Stomach smooth muscle (tissue), 2 donors: ENCODE measurements around the gene TEX54.

Source experiments
- H3K27ac ChIP-seq: one replicate; pipeline ENCODE4 v1.7.0; 2013; ENCODE audit warnings: mild to moderate bottlenecking, low read length, inconsistent platforms
- H3K27me3 ChIP-seq, 2 donors: one replicate each; pipeline ENCODE4 v1.7.0; 2013; ENCODE audit warnings: low read length in 2 of 2; ENCODE audit not compliant: insufficient read depth in 2 of 2, control insufficient read depth in 1 of 2
- H3K36me3 ChIP-seq, 2 donors: one replicate each; pipeline ENCODE4 v1.7.0; 2013; ENCODE audit warnings: low read length in 2 of 2; ENCODE audit not compliant: control insufficient read depth in 2 of 2, insufficient read depth in 2 of 2
- H3K4me1 ChIP-seq: one replicate; pipeline ENCODE4 v1.7.0; 2013; ENCODE audit warnings: low read length; ENCODE audit not compliant: control insufficient read depth, insufficient read depth
- H3K4me3 ChIP-seq, 2 donors: one replicate each; pipeline ENCODE4 v1.7.0; 2013; ENCODE audit warnings: low read length in 2 of 2
- H3K9ac ChIP-seq, 2 donors: one replicate each; pipeline ENCODE4 v1.7.0; 2013; ENCODE audit warnings: low read length in 2 of 2, mild to moderate bottlenecking in 1 of 2
- H3K9me3 ChIP-seq, 2 donors: one replicate each; pipeline ENCODE4 v1.7.0; 2013; ENCODE audit warnings: low read length in 2 of 2; ENCODE audit not compliant: control insufficient read depth in 2 of 2
- donor health status: healthy.
- donor health status: Pancreatic carcinoma.

TEX54 gene

DNA sequence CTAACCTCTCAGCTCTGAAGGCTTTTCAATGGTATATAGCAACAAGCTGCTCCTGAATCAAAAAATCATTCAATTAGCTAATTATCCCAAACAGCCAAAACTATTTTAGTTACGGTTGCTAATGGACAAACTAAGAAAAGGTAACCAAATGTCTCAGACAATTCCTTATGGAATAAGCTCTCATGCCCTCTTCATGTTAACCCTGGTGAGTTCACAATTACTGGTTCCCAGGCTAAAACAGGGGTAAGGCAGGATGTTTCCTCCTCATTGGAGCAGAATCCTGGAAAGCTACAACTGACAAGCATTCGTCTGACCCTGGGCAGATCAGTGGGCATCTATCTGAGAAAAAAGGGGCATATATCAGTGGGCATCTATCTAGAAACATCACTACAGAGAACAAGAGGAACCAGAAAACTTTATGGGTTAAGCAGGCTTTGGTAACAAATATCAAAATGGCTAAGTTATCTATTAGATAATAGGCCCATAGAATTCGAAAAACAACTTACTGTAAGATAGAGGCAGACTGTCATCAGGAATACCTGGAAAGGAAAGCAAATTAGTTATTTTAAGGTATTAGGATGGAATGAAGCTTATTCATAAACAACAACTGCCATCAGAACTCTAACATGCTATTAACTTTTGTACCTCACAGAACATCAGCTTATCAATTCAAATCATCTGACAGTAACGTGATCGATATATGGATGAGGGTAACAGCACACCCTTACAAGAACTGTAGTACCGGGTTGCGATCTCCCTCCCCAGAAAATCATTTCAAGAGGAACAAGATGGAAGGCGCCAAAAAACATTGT is 21.6 kb upstream of the TEX54 start:
- peak overlapping the region; percentile 79 to 92 for H3K9ac ChIP-seq
- H3K9me3 ChIP-seq = no peaks in the 10 kb centered on the region
- H3K36me3 ChIP-seq = peaks cover 31 to 33% of the 10 kb centered on the region in 2 donors
- H3K4me3 ChIP-seq = peak overlapping the region; percentile 89 to 99
- H3K27me3 ChIP-seq = no peaks in the 10 kb centered on the region
- peaks cover 29% of the 10 kb centered on the region for H3K4me1 ChIP-seq
- H3K27ac ChIP-seq = no peak overlapping the region

- H3K36me3 ChIP-seq = peaks cover 31 to 33% of the 10 kb centered on the region in 2 donors
- peak overlapping the region in 1 of 2 donors; percentile 99 for H3K4me3 ChIP-seq
- H3K9ac ChIP-seq = peak overlapping the region; percentile 79 to 92
- peaks cover 29% of the 10 kb centered on the region for H3K4me1 ChIP-seq
- no peak overlapping the region for H3K27ac ChIP-seq
- no peaks in the 10 kb centered on the region for H3K9me3 ChIP-seq
- no peaks in the 10 kb centered on the region for H3K27me3 ChIP-seq
These were observed 20.8 kb upstream of the TEX54 start for GRCh38 chr11:62853279-62853965.

DNA sequence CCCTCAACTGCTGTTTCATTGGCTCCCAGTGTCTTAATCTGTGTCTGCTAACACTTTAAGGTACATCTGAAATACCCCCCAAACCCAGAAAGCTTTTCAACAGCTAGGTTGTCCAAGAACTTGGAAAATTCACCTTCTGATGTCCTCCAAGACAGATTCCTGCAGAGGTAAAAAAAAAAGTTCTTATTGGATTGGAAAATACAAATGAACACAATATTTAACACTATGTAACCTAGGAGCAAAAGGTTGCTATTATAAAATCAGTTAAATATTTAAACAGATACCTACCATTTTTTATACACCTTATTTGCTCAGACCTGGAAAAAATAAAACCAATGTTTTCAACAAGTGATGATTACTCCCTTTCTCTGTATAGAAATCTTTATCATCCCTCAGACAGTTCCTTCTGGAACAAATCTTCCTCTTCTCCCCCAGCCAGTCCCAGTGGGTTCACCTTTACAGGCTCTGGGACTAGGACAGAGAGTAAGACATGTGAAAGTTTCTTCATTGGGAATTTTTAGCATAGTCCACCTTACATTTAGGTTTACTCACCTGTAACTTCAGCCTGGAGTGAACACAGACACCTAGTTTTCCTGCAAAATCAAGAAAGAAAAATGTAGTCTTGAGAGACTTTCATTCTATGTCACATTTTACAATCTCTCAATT is 20.0 kb upstream of the TEX54 start:
- Histone ChIP-seq H3K36me3 (peaks cover 31 to 33% of the 10 kb centered on the region in 2 donors), H3K9me3 (no peaks in the 10 kb centered on the region), H3K27ac (no peak overlapping the region), H3K27me3 (no peaks in the 10 kb centered on the region), H3K9ac (no peak overlapping the region), H3K4me3 (no peak overlapping the region), H3K4me1 (peaks cover 29% of the 10 kb centered on the region)

DNA sequence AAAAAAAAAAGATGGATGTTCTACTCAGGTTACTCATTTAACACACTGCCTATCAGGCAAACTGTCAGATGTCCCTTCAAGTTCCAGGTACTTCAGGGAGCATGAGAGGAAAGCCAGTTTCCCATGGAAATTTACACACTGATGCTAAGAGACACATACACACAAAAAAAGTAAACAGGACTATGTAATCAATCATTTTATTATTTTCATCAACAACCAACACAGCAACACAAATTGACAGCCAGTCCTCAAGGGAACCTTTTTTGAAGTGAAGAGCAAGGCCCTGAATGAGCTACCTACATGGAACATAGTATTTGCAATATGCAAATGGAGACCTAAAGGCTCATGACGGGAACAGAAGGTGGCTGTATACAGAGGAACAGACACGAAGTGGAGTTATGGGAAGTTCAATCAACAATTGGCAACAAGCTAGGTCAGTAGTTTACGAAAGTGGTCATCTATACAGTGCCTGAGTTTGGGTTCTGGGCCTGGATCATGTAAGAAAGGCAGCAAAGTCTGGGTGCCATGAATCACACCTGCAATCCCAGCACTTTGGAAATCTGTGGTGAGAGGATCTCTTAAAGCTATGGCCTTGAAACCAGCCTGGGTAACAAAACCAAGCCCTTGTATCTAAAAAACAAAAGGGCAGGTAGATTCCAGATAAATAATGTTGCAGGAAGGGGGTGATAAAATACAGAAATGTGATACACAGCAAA is 19.3 kb upstream of the TEX54 start:
- H3K9me3 ChIP-seq = no peaks in the 10 kb centered on the region
- H3K9ac ChIP-seq = no peak overlapping the region
- H3K27me3 ChIP-seq = no peaks in the 10 kb centered on the region
- H3K4me3 ChIP-seq = no peak overlapping the region
- H3K4me1 ChIP-seq = peaks cover 29% of the 10 kb centered on the region
- H3K36me3 ChIP-seq = peaks cover 31 to 33% of the 10 kb centered on the region in 2 donors
- H3K27ac ChIP-seq = no peak overlapping the region

GRCh38 chr11:62850911-62851806 is 18.5 kb upstream of the TEX54 start:
- no peaks in the 10 kb centered on the region for H3K9me3 ChIP-seq
- H3K27me3 ChIP-seq = no peaks in the 10 kb centered on the region
- no peak overlapping the region for H3K9ac ChIP-seq
- H3K4me1 ChIP-seq = peaks cover 24% of the 10 kb centered on the region
- H3K36me3 ChIP-seq = peaks cover 31 to 33% of the 10 kb centered on the region in 2 donors
- H3K27ac ChIP-seq = no peak overlapping the region
- no peak overlapping the region for H3K4me3 ChIP-seq

DNA sequence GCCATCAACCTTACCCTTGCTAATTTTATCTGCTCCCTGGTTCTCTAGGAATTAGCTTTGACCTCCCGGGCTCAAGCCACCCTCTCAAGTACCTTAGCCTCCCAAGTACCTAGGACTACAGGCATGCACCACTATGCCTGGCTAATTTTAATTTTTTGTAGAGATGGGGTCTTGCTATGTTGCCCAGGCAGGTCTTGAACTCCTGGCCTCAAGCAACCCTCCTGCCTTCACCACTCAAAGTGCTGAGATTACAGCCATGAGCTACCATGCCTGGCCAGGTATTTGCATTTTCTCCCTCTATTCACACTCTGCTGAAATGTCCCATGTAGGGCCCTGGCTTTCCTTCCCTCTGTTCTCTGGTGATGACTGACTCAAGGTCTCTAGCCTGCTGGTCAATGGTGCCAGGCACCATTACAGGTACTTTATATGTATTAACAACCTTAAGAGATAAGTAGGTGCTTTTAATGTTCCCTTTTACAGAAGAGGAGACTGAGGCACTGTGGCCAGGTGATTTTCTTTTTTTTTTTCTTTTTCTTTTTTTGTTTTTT is 15.2 kb upstream of the TEX54 start:
- H3K9ac ChIP-seq = no peak overlapping the region
- no peaks in the 10 kb centered on the region for H3K27me3 ChIP-seq
- no peaks in the 10 kb centered on the region for H3K9me3 ChIP-seq
- H3K36me3 ChIP-seq = peaks cover 15 to 16% of the 10 kb centered on the region in 2 donors
- H3K4me3 ChIP-seq = no peak overlapping the region
- no peaks in the 10 kb centered on the region for H3K4me1 ChIP-seq
- H3K27ac ChIP-seq = no peak overlapping the region

DNA sequence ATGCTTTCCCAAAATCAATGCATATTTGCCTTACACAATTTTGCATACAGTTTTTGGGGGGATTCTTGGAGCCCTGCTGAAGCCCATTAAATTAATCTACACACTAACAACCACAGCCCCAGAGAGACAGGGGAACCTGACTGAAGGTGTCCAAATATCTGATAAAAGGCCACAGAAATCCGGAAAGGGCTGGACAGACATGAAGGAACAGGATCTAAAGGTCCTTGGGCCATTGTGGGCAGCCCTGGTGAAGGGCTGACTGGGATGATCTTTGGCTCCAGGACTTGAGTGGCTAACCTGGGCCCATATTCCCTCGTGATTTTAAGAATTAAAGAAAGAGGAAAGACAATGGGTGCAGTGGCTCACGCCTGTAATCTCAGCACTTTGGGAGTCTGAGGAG is 13.5 kb upstream of the TEX54 start:
- H3K4me1 ChIP-seq = peaks cover 10% of the 10 kb centered on the region
- H3K9ac ChIP-seq = no peak overlapping the region
- no peak overlapping the region for H3K27ac ChIP-seq
- no peaks in the 10 kb centered on the region for H3K27me3 ChIP-seq
- no peaks in the 10 kb centered on the region for H3K36me3 ChIP-seq
- H3K4me3 ChIP-seq = no peak overlapping the region
- H3K9me3 ChIP-seq = no peaks in the 10 kb centered on the region

DNA sequence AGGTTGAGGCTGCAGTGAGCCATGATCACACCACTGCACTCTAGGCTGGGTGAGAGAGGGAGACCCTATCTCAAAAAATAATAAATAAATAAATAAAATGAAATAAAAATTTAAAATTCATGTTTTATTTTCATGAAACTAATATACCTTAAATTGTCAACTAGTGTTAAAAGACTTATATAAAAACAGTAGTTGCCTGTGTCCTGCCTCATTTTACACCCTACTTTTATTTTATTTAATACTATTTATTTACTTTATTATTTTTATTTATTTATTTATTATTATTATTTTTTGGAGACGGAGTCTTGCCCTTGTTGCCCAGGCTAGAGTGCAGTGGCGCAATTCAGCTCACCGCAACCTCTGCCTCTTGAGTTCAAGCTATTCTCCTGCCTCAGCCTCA is 11.5 kb upstream of the TEX54 start:
- Histone ChIP-seq H3K36me3 (no peaks in the 10 kb centered on the region), H3K27ac (no peak overlapping the region), H3K9me3 (no peaks in the 10 kb centered on the region), H3K27me3 (no peaks in the 10 kb centered on the region), H3K4me1 (peaks cover 17% of the 10 kb centered on the region), H3K4me3 (no peak overlapping the region), H3K9ac (no peak overlapping the region)

GRCh38 chr11:62843466-62843865 is 10.8 kb upstream of the TEX54 start:
- H3K9me3 ChIP-seq = no peaks in the 10 kb centered on the region
- H3K9ac ChIP-seq = no peak overlapping the region
- no peak overlapping the region for H3K27ac ChIP-seq
- H3K4me1 ChIP-seq = peaks cover 24% of the 10 kb centered on the region
- no peaks in the 10 kb centered on the region for H3K36me3 ChIP-seq
- no peaks in the 10 kb centered on the region for H3K27me3 ChIP-seq
- H3K4me3 ChIP-seq = no peak overlapping the region
